ENCODE results near the gene FRMPD4. TPM values are rescaled to one million over a fixed set of nuclear protein-coding genes. Genes with fewer than 3 reads are reported as not detected.
A peak's percentile ranks its signal among the peaks of the same experiment; 100 is the strongest.

Gene FRMPD4
- total RNA-seq, 1 experiment from 2014 or later = not detected

DNA sequence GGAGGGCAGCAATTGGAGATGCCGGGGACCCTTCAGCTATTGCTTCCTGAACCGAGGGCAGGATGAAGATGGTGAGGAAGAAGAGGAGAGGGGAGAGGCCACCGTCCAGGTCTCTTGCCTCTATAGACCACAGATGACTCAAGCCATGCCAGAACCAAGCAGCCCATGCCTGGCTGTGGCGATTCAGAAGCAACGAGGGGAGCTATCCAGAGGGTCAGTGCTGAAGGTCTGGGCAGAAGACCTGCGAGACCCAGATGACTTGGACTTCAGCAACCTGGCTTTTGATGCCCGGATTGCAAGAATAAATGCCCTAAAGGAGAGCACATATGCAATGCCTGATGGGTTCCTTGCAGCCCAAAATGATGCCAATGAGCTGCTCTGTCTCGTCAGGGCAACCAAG lies 582.8 kb downstream of the FRMPD4 start:
- no peaks in the 10 kb centered on the region for H4K20me1 ChIP-seq (ENCODE audit: insufficient read depth)
- no peaks in the 10 kb centered on the region for H3F3A ChIP-seq (ENCODE audit: insufficient read depth, low read depth)
- no peak overlapping the region for H3K4me3 ChIP-seq
- no peak overlapping the region for H3K27ac ChIP-seq
- no TSS peak for BruUV-seq (replicated peaks)
- H3K9me2 ChIP-seq (ENCODE audit: insufficient read depth) = no peaks in the 10 kb centered on the region
- no peaks in the 10 kb centered on the region for H3K9me3 ChIP-seq (ENCODE audit: insufficient read depth, low read depth)
- no peak overlapping the region for H2AFZ ChIP-seq
- TF ChIP-seq EZH2 (IDR thresholded peaks at IDR 0.05; ENCODE audit: low read depth) = no peak
- TF ChIP-seq, protein P1, sequence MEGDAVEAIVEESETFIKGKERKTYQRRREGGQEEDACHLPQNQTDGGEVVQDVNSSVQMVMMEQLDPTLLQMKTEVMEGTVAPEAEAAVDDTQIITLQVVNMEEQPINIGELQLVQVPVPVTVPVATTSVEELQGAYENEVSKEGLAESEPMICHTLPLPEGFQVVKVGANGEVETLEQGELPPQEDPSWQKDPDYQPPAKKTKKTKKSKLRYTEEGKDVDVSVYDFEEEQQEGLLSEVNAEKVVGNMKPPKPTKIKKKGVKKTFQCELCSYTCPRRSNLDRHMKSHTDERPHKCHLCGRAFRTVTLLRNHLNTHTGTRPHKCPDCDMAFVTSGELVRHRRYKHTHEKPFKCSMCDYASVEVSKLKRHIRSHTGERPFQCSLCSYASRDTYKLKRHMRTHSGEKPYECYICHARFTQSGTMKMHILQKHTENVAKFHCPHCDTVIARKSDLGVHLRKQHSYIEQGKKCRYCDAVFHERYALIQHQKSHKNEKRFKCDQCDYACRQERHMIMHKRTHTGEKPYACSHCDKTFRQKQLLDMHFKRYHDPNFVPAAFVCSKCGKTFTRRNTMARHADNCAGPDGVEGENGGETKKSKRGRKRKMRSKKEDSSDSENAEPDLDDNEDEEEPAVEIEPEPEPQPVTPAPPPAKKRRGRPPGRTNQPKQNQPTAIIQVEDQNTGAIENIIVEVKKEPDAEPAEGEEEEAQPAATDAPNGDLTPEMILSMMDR (conservative IDR thresholded peaks at IDR 0.05) = no peak
- ChIA-PET CTCF (interaction anchor here (0.6 kb wide), 1 partner anchor 14 kb away, joined by 3 read pairs; no protein-coding TSS in a partner anchor), POLR2A (ENCODE audit: unreplicated experiment) (no interaction called here)
- intact Hi-C loops (cut with micrococcal nuclease; ENCODE audit: unreplicated experiment) = no loop called here
- no peak overlapping the region for H3K4me2 ChIP-seq
- no peaks in the 10 kb centered on the region for H3K4me1 ChIP-seq (replicated peaks; ENCODE audit: insufficient read depth)
- DNase-seq = peak in 1 of 2 experiments; percentile 7
- H3K27me3 ChIP-seq (ENCODE audit: insufficient read depth, low read depth) = peaks cover 34% of the 10 kb centered on the region
- no peaks in the 10 kb centered on the region for H3K79me2 ChIP-seq (ENCODE audit: low read depth)
- no peaks in the 10 kb centered on the region for H3K36me3 ChIP-seq (ENCODE audit: low read depth)

DNA sequence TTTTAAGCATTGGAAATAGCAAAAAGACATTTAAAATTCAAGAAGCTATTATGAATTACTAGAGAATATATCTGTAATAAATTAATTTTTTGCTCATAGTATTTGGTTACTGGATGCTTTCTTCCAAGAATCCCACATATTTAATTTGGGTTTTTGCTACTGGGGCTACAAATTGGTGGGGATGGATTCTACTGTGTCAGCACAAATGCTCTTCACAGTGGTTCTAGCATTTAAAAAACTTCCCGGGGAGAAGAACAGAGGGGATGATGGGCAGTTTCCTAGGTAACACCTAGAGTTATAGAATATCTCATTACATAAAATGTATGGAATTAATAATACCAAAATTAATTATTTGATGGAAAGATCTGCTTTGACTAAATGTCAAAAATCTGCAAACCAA lies 584.0 kb downstream of the FRMPD4 start:
- intact Hi-C loops (cut with micrococcal nuclease; ENCODE audit: unreplicated experiment) = no loop called here
- Histone ChIP-seq H3K9me2 (ENCODE audit: insufficient read depth) (no peaks in the 10 kb centered on the region), H3K36me3 (ENCODE audit: low read depth) (no peaks in the 10 kb centered on the region), H3K27me3 (ENCODE audit: insufficient read depth, low read depth) (peaks cover 24% of the 10 kb centered on the region), H3K27ac (no peak overlapping the region), H3K4me1 (replicated peaks; ENCODE audit: insufficient read depth) (no peaks in the 10 kb centered on the region), H2AFZ (no peak overlapping the region), H3K79me2 (ENCODE audit: low read depth) (no peaks in the 10 kb centered on the region), H3K9me3 (ENCODE audit: insufficient read depth, low read depth) (no peaks in the 10 kb centered on the region), H3F3A (ENCODE audit: insufficient read depth, low read depth) (no peaks in the 10 kb centered on the region), H4K20me1 (ENCODE audit: insufficient read depth) (no peaks in the 10 kb centered on the region), H3K4me3 (no peak overlapping the region), H3K4me2 (no peak overlapping the region)
- no peak for TF ChIP-seq EZH2 (IDR thresholded peaks at IDR 0.05; ENCODE audit: low read depth)
- TF ChIP-seq, protein P1 (conservative IDR thresholded peaks at IDR 0.05) = no peak
- no peak for DNase-seq
- no TSS peak for BruUV-seq (replicated peaks)
- POLR2A ChIA-PET (ENCODE audit: unreplicated experiment) = no interaction called here
- CTCF ChIA-PET = no interaction called here

DNA sequence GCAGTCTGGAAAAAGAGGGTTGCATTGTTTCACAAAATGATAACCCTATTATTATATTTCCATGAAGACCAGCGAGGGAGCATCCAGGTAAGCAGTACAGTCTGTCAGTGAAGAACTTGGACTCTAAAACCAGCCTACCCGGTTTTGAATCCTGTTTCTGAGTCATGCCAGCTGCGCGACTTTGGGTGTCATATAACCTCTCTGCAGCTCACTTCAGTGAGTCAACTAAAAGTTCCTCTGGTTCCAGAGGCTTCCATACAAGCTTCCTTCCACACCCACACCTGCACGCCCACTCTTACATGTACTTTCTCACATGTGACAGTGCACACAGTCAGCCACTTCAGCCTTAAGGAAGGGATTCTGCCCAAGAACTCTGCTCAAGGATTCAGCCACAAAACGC lies 603.1 kb downstream of the FRMPD4 start:
- H3K4me3 ChIP-seq = no peak overlapping the region
- no peak overlapping the region for H3K27ac ChIP-seq
- BruUV-seq (replicated peaks) = no TSS peak
- H3K4me1 ChIP-seq (replicated peaks; ENCODE audit: insufficient read depth) = peaks cover 15% of the 10 kb centered on the region
- H3K36me3 ChIP-seq (ENCODE audit: low read depth) = no peaks in the 10 kb centered on the region
- TF ChIP-seq, protein P1 (conservative IDR thresholded peaks at IDR 0.05) = no peak
- no peak for TF ChIP-seq EZH2 (IDR thresholded peaks at IDR 0.05; ENCODE audit: low read depth)
- no peaks in the 10 kb centered on the region for H3K79me2 ChIP-seq (ENCODE audit: low read depth)
- no peak overlapping the region for H2AFZ ChIP-seq
- no peaks in the 10 kb centered on the region for H3K27me3 ChIP-seq (ENCODE audit: insufficient read depth, low read depth)
- CTCF ChIA-PET = no interaction called here
- no peaks in the 10 kb centered on the region for H4K20me1 ChIP-seq (ENCODE audit: insufficient read depth)
- peak overlapping the region; percentile 51 for H3K4me2 ChIP-seq
- intact Hi-C loops (cut with micrococcal nuclease; ENCODE audit: unreplicated experiment) = no loop called here
- H3K9me2 ChIP-seq (ENCODE audit: insufficient read depth) = no peaks in the 10 kb centered on the region
- no peaks in the 10 kb centered on the region for H3F3A ChIP-seq (ENCODE audit: insufficient read depth, low read depth)
- H3K9me3 ChIP-seq (ENCODE audit: insufficient read depth, low read depth) = no peaks in the 10 kb centered on the region
- peak; percentile 60 to 81 for DNase-seq
- POLR2A ChIA-PET (ENCODE audit: unreplicated experiment) = interaction anchor here (0.7 kb wide), 1 partner anchor 993 kb away, joined by 4 read pairs; the partner anchor contains the start of genes OFD1 and TRAPPC2

All from PC-9 (cell line).